HG03066 (cell line): ENCODE measurements around the gene NXPE1.
"Not testable (repeated sequence)": the region's sequence is repeated elsewhere in the genome, so short reads cannot be mapped to it uniquely, and the experiment has no call there.

Source experiments
- ATAC-seq: cut with Tn5 transposase; IDR thresholded peaks from one replicate; pipeline ENCODE4 v1.9.1; 2021; ENCODE audit warnings: low read depth; ENCODE audit not compliant: unreplicated experiment

The NXPE1 gene

GRCh38 chr11:114559425-114560310, at the start of gene NXPE1:
NXPE1 (minus strand) TSS chr11:114559881; CDS start chr11:114551201, 8,680 bp downstream.
- no peak for ATAC-seq

GRCh38 chr11:114609429-114609828, 49.7 kb upstream of the NXPE1 start:
- ATAC-seq: no peak

DNA sequence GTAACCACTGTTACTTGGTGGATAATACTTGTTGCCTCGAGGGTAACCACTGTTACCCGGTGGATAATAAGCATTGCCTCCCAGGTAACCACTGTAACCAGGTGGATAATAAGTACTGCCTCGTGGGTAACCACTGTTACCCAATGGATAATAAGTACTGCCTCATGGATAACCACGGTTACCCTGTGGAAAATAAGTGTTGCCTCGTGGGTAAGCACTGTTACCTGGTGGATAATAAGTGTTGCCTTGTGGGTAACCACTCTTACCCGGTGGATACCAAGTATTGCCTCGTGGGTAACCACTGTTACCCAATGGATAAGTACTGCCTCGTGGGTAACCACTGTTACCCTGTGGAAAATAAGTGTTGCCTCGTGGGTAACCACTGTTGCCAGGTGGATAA, 48.9 kb upstream of the NXPE1 start:
- not testable (repeated sequence) for ATAC-seq

DNA sequence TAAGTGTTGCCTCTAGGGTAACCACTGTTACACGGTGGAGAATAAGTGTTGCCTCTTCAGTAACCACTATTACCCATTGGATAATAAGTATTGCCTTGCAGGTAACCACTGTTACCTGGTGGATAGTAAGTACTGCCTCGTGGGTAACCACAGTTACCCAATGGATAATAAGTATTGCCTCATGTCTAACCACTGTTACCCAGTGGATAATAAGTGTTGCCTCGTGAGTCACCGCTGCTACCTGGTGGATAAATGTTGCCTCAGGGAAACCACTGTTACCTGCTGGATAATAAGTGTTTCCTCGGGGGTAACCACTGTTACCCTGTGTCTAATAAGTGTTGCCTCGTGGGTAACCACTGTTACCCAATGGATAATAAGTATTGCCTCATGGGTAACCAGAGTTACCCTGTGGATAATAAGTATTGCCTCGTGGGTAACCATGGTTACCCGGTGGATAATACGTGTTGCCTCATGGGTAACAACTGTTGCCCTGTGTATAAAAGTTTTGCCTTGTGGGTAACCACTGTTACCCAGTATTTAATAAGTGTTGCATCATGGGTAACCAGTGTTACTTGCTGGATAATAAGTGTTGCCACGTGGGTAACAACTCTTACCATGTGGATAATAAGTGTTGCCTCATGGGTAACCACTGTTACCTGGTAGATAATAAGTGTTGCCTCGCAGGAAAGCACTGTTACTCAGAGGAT, 48.2 kb upstream of the NXPE1 start:
- ATAC-seq: no peak

- ATAC-seq: not testable (repeated sequence)
These were observed 47.1 kb upstream of the NXPE1 start for GRCh38 chr11:114606802-114607075.

GRCh38 chr11:114606003-114606801, 46.5 kb upstream of the NXPE1 start:
- no peak for ATAC-seq

DNA sequence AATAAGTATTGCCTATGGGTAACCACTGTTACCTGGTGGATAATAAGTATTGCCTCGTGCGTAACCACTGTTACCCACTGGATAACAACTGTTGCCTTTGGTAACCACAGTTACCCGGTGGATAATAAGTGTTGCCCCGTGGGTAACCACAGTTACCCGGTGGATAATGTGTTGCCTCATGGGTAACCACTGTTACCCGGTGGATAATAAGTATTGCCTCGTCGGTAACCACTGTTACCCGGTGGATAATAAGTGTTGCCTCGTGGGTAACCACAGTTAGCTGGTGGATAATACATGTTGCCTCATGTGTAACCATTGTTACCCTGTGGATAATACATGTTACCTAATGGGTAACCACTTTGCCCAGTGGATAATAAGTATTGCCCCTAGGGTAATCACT, 45.7 kb upstream of the NXPE1 start:
- ATAC-seq: no peak

DNA sequence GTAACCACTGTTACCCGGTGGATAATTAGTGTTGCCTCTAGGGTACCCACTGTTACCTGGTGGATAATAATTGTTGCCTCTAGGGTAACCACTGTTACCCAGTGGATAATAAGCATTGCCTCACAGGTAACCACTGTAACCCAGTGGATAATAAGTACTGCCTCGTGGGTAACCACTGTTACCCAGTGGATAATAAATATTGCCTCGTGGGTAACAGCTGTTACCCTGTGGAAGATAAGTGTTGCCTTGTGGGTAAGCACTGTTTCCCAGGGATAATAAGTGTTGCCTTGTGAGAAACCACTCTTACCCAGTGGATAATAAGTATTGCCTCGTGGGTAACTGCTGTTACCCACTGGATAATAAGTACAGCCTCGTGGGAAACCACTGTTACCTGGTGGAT, 45.2 kb upstream of the NXPE1 start:
- ATAC-seq: no peak

GRCh38 chr11:114604179-114604813, 44.6 kb upstream of the NXPE1 start:
- ATAC-seq: no peak

GRCh38 chr11:114603151-114603550, 43.5 kb upstream of the NXPE1 start:
- not testable (repeated sequence) for ATAC-seq

DNA sequence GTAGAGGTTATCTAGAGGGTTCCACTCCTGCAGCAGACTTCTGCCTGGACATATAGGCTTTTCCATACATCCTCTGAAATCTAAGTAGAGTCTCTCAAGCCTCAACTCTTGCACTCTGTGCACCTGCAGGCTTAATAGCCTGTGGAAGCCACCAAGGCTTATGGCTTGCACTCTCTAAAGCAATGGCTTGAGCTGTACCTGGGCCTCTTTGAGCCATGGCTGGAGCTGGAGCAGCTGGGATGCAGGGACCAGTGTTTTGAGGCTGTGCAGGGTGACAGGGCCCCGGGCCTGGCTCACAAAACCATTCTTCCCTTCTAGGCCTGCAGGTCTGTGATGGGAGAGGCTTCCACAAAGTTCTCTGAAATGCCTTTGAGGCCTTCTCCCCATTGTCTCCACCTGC, 38.8 kb upstream of the NXPE1 start:
- ATAC-seq: no peak

- no peak for ATAC-seq
These were observed 36.7 kb upstream of the NXPE1 start for GRCh38 chr11:114596175-114596919.

GRCh38 chr11:114595571-114595970, 35.9 kb upstream of the NXPE1 start, which contains the start of gene NXPE4:
NXPE4 (minus strand) TSS chr11:114595786; CDS start chr11:114594759, 1,027 bp downstream.
- ATAC-seq: no peak

- ATAC-seq: no peak
These were observed 35.0 kb upstream of the NXPE1 start for GRCh38 chr11:114594703-114595102.

DNA sequence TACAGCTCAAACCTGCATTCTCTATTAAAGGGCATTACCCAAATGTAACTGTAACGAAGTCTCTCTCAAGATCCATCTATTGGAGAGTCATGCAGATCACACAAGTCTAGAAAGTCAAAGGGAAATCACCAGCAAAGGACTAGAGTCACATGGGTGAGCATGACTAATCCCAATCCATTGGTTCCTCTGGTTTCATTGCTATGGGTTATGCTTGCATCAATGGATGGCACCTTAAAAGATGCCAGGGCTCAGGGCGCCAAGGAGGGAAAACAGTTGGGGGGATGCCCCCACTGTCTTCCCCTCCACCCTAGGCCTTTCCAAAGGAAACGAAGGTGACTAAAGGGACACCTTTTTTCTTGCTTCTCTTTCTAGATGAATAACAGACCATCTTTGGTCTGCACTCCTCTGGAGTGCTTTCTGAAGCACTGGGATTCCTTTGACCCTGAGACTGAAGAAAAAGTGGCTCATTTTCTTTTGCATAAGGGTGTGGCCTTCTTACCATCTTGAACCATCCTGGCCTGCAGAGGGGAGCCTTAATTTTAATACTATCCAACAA, 27.8 kb upstream of the NXPE1 start:
- no peak for ATAC-seq

- ATAC-seq: no peak
These were observed 27.1 kb upstream of the NXPE1 start for GRCh38 chr11:114586797-114587196.

GRCh38 chr11:114571712-114572111, 12.0 kb upstream of the NXPE1 start:
- ATAC-seq: no peak

DNA sequence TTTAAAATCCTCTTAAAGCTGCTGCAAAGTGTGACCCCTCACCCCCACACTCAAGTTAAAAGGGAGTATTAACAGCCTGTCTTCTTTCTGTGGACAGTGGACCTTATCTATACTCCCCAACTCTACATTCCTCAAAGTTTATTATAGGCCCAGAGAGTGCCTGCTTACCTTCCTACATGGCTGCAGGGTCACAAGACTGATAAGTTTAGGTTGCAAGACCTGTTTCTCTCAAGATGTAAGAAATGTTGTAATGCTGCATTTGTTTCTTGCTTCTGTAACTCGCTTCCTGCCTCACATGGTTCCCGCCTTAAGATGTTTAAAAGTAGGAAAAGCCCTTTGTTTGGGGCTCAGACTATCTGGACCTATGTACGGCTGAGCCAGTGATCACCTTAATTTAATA, 10.1 kb upstream of the NXPE1 start:
- no peak for ATAC-seq

- ATAC-seq: no peak
These were observed 6.6 kb upstream of the NXPE1 start for GRCh38 chr11:114566276-114566675.

- ATAC-seq: no peak
These were observed 5.2 kb upstream of the NXPE1 start for GRCh38 chr11:114564831-114565230.
